Non-pigmented ciliary epithelial cell (primary cell): ENCODE results near the gene FMO2.

ENCODE experiments used
- DNase-seq: peaks from one replicate; pipeline ENCODE4 v3.0.0-alpha.2; 2010; ENCODE audit warnings: low read depth

FMO2 gene

DNA sequence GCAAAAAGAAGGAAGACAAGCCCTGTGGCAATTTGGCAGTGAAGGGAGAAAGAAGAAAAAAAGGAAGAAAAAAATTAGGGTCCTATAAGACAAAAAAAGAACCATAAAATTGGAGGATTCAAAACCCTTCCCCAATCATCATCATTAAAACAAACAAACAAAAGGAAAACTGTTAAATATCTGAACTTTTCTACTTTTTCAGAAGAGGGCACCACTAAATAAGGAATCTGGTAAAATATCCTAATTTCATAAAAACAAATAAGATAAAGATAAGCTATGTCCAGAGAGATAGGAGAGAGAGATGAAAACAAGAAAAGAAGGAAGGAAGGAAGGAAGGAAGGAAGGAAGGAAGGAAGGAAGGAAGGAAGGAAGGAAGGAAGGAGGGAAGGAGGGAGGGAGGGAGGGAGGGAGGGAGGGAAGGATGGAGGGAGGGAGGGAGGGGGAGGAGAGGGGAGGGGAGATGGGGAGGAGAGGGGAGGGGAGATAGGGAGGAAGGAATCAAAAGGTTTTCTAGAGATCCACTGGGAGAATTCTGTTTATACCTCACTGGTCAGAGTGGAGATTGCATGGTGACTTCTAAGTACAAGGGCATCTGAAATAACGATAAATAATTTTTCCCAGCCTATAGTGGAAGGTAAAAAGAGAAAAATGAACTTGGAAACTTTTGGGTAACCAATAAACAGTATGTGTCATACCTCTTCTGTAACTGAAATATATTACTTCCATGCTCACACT lies 10.4 kb upstream of the FMO2 start:
- DNase-seq: no peak

DNA sequence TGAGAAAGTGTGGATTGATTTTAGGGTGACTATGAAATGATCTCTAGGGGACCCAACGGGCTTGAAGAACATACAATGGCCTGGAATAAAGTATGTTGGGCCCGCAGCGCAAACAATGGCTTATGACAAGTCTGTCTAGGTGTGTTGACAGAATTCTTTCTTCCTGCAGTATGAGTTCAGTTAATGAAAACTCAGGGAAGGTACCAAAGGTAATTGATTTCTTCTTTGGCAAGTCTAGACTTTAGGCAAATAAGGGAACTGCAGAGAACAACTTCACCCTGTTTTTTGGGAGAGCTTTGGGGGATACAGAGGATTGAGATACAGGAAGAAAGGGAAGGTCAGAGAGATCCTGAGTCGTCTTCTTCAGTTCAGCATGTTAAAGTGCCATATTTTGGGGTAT lies 7.8 kb upstream of the FMO2 start:
- no peak for DNase-seq

DNA sequence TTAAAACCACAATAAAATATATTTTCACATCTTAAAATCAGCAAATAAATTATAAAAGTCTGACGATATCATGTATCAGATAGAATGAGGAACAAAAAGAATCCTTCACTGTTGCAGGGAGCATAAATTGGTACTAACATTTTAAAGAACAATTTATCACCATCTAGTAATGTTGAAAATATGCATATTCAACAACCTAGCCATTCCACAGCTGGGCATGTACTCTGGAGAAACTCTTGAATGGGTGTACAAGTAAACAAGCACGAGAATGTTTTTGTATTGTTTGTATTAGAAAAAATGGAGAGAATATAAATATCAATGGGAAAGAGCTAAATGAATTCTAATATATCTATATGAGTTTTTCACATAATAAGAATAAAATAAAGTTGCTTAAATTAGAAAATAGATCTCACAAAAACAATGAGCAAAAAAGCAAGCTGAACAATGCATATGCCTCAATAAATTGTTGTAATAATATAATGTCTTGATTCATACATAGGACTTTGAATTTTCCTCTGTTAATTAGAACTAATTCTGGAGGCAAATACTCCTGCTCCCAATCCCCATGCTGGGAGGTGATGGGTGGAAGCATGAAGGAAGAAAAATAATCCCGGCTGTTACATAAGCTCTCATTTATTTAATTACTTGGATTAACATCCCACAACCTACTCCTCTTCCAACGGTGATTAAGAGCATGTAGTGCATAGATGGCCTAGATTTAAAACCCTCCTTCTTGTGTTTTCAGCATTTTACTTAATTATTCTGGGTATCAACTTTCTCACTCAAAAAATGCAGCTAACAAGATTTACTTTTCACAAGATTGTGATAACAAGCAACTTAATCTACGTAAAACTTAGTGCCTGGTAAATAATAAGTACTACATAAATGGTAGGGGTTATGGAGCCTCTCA lies 5.5 kb upstream of the FMO2 start:
- no peak for DNase-seq

DNA sequence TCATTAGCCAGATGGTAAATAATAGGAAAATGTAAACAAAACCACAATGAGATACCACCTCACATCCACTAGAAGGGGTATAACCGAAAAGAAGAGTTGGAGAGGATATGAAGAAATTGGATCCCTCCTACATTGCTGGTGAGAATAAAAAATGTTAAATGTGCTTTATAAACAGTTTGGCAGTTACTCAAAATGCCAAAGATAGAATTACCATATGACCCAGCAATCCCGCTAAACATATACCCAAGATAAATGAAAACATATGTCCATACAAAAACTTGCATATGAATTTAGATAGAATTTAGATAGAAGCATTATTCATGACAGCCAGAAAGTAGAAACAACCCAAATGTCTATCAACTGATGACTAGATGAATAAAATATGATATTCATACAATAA lies 4.4 kb upstream of the FMO2 start:
- no peak for DNase-seq

DNA sequence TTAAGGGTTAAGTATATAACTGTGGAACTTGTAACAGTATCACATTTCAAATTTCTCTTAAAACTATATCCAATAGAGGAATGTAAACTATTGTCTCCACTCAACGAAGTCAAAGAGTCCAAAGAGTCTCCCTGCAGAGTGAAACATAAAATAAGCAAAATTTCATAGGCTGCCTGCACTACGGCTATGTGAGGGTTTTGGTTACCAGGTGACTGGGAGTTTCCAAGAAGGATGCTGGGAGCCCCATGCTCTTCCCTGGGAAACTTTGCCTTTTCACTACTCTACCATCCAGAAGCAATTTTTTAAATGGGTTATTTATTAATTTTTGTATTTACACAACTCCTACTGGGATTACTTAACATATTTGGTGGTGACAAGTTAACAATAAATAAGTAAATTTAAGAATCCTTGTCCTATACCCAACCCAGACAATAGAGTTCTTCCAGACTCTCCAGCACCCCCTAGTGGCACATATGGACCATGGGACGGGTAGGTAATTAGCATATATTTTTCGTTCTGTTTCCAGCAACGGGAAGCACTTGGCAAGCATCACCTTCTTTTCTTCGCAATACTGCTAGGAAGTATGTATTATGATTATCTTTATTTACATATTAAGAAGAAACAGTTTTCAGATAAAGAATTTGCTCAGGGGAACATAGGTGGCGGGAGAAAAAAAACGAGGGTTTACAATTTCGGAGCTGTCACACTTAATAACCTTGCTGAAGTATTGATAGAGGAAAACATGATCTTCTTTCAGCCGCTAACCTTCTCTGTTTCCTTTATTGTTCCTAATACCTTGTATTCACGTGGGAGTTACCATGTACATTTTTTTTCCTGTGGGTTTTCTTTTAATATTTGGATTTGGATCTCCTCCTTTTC lies 3.5 kb downstream of the FMO2 start:
- DNase-seq: peak; percentile 23

DNA sequence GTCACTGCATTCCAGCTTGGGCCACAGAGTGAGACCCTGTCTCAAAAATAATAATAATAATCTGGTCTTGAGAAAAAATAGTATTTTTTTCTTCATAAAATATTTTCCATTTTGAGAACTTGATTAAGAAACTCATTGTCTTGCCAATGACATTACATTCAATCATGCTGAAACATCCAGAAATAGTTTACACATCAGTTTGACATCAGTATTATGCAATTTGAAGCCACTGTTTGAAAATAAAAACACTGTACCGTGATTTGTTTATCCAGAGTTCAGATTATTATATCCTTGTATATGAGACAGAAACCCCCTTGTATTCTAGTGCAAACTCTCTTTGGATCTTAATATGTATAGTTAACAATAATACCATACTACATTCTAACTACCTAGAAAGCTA lies 6.9 kb downstream of the FMO2 start:
- DNase-seq: no peak

DNA sequence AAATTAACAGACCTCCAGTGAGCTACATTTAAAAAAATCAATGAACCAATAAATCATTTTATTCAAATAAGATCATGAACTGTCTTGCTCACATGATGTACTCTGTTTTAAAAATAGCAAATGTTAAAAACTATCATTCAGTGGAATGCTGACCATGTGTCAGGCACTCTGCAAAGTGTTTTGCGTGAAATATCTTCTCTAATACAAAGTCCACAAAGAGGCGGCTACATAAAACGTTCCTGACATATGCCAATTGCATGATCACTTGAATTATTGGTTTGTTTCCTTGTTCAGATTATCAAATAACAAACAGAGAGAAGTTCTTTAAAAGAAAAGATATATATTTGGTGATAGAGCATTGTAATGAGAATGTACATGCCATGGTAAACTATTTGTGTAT lies 10.7 kb downstream of the FMO2 start:
- no peak for DNase-seq

DNA sequence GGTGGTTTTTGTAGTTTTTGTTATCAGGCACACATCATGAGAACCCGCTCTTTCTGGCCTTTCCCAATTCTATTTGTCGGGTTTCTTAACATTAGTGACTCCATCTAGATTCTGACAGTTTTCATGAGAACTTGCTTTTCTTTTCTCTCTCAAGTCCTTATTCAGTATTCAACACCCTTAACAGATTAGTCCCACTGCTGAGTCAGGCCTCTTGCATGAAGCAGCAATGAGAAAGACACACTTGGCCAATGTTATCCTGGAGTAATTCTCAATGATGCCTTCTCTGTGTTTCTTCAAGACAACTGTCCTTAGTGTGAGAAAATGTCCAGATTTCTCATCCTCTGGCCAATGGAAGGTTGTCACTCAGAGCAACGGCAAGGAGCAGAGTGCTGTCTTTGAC lies 11.3 kb downstream of the FMO2 start:
- no peak for DNase-seq

DNA sequence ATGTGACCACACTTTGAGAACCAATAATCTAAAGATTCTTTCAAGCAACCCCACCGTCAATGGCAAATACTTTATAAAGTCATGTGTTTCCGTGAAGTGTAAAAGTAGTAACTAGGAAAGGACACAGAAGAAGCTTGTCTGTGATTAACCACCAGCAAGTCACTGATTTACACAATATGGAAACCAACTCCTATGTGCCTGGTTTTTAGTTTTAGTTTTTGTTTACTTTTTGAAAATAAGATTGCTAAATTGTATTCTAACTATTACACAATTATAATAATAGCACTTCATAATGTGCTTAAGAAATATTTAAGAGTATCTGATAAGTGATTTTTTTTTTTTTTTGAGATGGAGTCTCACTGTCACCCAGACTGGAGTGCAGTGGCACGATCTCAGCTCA lies 13.0 kb downstream of the FMO2 start:
- no peak for DNase-seq

DNA sequence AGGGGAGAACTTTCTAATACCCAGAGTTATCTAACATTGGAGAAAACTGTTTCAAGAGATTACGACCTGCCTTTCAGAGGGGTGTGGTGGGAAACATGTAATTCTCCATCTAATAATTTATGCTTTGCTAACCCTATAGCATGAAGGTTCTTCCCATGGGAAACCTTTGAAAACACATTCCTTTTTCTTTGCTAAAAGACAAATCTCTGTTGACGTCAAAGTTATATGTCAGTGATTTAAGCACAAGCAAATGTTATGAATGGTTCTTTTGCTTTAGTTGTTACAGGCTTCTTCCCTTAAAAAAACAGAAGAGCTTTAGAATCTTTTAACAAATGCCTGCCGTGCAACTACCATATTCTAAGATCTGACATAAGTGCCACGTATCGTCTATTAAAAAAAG lies 19.2 kb downstream of the FMO2 start:
- no peak for DNase-seq

DNA sequence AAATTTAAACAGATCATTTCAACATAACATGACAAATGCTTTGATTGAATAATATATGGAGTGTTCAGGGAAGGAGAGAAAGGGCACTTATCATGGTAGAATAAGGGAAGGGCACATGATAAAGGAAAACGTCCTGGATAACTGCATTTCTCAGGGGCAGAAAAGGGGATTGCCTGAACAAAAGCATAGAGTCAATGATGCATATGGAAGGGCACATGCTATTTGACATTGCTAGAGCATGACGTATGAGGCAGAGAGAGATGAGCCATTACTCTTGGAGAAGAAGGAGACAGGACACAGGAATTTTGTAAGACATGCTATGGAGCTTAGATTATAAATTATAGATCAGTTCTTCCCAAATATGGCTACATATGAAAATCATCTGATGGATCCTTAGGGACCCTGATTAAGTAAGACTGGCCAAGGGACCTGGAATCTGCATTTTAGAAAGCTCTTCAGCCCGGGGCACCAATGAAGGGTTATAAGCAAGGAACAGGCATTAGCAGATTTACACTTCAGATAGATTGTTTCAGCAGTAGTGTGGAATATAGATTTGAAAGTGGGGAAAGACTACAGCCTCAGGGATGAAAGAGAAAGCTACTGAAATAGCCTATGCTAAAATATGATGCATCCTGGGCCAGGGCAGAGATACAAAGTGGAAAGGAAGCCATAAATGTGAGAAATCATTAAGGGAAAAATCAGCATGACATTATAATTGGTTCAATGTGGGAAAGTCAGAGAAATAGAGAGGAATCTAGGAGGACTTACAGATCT lies 21.3 kb downstream of the FMO2 start:
- DNase-seq: no peak

DNA sequence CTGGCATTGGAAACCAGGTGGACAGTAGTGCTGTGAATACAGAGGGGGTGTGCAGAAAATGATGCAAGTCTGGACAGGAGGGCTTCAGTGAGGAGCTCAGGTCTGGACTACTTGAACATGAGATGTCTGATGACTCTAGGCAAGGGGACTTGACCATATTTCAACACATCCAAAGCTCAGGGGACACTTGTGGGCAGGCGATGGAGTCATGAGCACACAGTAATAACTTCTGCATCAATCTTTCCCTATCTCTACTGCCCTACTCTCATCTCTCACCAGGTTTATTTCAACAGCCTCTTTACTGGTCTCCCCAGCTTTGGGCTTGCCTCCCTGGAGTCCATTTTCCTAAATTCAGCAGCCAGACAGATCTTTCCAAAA lies 21.9 kb downstream of the FMO2 start:
- DNase-seq: no peak

DNA sequence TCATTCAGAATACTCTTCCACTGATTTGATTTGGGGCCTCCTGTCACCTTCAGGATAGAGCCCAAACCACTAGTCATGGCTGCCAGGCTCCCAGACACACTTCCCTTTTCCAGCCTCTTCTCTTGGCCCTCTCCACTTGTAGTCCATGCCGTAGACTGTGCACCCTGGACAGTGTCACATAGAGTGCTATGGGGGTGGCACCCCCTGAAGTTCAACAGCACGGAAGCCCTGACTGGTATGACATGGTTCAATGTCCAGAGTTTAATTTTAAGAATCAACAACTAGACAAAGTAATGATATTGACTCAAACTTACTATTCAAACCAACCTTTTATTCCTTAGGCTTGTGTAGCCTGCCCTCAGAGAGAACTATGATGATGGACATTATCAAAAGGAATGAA lies 22.3 kb downstream of the FMO2 start:
- no peak for DNase-seq

DNA sequence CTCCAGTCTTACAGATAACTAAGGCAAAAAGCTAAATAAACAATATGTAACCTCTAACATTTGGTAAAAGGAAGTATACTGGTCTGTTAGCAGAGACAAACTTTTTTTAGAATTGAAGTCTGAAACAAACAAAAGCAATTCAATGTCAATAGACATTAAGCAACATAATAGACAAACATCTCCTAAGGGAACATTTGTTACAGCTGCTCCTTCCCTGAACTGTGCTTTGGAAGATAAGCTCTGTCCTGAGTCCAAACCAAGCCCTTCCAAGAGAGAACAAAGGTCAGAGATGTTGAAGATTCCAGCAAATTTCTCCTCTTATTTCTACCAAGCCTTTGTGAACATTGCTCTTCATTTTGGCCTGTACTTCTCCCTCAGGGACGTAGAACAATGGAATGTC lies 25.3 kb downstream of the FMO2 start:
- DNase-seq: no peak

DNA sequence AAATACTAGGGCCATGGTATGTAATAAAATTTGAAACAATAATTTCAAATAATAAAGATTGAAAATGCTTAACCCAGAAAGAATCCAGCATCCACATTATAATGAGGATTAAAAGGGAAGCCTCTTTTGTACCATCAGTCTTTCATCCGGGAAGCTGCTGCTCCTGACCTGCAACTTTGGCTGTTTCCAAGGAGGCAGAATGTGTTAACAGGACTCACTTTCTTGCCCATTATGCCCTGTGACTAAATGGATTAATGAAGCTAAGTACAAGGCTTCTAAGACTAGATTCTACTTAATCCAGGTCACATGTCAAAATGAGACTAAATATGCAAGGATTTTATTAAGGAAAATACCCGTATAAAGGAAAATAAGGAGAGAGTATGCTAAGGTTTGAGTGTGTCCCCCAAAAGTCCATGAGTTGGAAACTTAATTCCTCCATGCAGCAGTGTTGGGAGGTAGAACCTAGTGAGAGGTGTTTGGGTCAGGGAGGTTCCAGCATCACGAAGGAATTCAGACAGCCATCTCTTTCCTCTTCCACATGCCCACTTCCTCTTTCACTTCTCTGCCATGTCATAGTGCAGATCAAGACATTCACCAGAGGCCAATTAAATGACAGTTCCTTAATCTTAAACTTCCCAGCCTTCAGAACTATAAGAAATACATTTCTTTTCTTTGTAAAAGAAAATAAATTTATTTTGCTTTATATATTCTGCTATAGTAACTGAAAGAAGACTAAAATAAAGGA lies 27.7 kb downstream of the FMO2 start:
- no peak for DNase-seq

DNA sequence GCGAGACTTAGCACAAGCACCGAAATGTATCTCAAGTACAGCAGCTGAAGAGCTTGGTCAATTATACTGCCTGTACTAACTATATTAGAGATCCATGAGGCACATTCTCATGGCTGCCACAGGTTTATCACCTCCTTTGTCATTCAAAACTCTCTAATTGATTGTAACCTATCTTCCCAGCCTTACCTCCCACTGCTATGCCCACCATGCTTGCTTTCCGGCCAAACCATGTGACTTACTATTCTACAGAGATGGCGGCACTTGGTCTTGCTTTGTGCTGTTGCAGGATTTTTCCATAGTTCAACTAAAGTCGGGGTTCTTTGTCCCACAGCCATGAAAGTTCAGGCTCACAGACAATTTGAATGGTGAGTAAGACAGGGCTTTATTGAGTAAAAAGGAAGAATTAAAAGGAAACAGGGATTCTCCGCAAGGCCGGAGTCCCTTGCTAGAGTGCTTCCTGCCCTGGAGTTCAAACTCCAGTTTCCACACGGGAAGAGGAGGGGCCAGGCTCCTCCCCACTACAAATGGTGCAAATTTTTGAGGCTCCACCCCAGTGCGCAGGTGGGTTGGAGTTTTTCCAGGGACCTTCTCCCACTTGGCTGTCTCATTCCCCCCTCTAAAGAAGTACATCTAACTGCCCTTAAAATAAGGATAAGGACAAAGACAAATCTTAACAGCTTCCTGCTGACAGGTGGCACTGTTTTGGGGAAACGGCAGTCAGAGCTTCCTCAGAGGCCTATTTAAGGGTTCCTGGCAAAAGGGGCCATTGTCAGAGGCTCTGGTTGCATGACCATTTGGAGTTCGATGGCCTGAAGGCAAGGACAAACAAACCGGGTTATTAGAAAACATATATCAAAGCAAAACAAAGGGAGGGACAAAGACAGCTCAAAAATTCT lies 28.7 kb downstream of the FMO2 start:
- no peak for DNase-seq

DNA sequence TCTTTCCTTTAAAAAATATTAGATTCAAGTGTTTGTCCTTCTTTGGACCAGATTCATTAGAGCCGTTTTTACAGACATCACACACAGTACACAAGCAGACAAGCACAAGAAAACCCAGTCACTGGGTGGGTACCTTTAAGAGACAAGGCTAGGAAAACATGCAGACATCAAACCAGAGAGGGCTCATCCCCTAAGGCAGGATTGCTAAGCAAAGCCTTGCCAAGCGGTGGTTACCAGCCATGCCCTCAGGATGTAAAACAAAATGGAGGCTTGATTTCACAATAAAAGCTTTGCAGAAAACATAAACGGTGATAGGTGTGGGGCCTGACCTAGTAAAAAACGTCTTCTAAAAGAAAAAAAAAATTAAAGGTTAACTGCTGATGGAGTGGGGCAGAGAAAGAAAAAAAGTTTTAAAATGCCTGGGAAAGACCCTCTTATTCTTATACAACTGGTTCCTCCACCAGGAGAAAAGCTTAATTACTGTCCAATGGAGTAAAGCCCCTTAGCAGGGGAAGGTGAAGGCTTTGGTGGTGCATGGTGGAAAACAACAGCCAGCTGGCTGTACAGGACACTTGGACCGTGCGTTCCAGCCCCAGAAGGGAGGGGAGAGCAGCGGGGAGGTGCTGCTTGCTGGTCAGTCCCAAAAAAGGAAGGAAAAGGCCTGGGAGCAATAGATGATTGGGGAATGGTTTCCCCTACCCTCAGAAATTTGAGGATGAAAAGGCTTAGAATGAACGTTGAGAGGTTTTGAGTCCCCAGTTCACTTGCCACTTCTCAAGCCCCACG lies 32.8 kb downstream of the FMO2 start:
- no peak for DNase-seq

DNA sequence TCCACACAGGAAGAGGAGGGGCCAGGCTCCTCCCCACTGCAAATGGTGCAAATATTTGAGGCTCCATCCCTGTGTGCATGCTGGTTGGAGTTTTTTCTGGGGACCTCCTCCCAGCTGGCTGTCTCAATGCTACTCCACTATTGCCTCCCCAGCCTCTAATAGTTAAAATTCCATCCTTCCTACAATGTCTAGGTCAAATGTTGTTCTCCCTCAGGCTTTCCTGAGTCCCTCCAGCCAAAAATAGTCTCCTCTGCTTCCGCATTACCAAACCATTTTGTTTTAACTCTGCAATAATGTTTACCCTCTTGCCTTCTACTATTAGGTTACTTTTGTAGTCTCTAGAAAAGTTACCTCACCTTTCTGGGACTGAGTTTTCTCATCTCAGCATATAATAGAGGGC lies 33.6 kb downstream of the FMO2 start:
- no peak for DNase-seq
